HepG2 (cell line): ENCODE results near the gene TFE3. TPM values are rescaled to one million over a fixed set of nuclear protein-coding genes. Genes with fewer than 3 reads are reported as not detected.

ENCODE experiments used
- HDAC2 ChIP-seq: sonication (generic); formaldehyde crosslinking; IDR thresholded peaks from 2 replicates; pipeline ENCODE4 v1.4.0; 2020; ENCODE audit warnings: missing genetic modification reagents
- HMGXB3 ChIP-seq: sonication (generic); formaldehyde crosslinking; IDR thresholded peaks from 2 replicates; pipeline ENCODE4 v1.4.0; 2020; ENCODE audit warnings: missing genetic modification reagents, borderline replicate concordance
- MATR3 ChIP-seq: sonication (generic); formaldehyde crosslinking; IDR thresholded peaks from 2 replicates; pipeline ENCODE4 v1.4.0; 2020; ENCODE audit warnings: missing genetic modification reagents
- ZNF501 ChIP-seq: sonication (generic); formaldehyde crosslinking; IDR thresholded peaks from 2 replicates; pipeline ENCODE4 v1.5.1; 2020; ENCODE audit warnings: mild to moderate bottlenecking, moderate library complexity, missing genetic modification reagents
- polyA plus RNA-seq, 8 experiments: library from polyadenylated mRNA; depleted of rRNA in 3 of 8; stranded (reverse) in 7 of 8; unstranded in 1 of 8; fragments of >200 nt; fragmentation: Illumina TruSeq in 4 of 8; extraction: Trizol in 4 of 8; gene quantifications; 2 replicates each; pipeline versions ENCODE4 v1.2.1 to v1.2.3, GENCODE V29; 2011 to 2016; ENCODE audit warnings: low read depth in 4 of 8, missing spikeins in 1 of 8, mixed read lengths in 1 of 8; ENCODE audit not compliant: insufficient read depth in 1 of 8
- total RNA-seq, 5 experiments: library from RNA; depleted of rRNA; stranded (reverse); fragments of >200 nt; fragmentation: Illumina TruSeq; extraction: Trizol; gene quantifications; 2 replicates each; pipeline ENCODE4 v1.2.3, GENCODE V29; 2016; ENCODE audit warnings: low read depth in 1 of 5
- TF ChIP-seq, protein P1 (sequence below): sonication (generic); formaldehyde crosslinking; IDR thresholded peaks from 2 replicates; pipeline ENCODE4 v1.5.1; 2020; ENCODE audit warnings: mild to moderate bottlenecking, missing genetic modification reagents, moderate library complexity

The TFE3 gene
- total and polyA plus RNA-seq, 2 of the 13 experiments (the other 11 are each of a cell fraction or from before 2014, with no cell fraction given): 8.3 to 12.3 TPM

DNA sequence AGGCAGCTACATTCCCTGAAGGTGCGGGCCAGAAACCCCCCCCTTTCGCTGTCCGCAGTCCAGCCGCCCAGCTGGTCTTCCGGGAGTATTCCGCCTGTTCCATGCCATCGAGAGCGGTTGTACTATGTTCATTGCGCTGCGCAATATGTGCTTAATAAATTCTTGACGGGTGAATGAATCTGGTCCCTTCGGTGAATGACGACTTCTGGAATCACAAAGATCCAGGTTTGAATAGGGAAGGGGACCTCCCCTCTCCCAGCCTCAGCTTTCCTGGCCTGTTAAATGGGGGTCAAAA, 777 bp upstream of the TFE3 start (continued):
- peak; percentile 13 for TF ChIP-seq HDAC2 (CRISPR knock-in tag)
- TF ChIP-seq MATR3 (CRISPR knock-in tag): no peak
- TF ChIP-seq, protein P1, sequence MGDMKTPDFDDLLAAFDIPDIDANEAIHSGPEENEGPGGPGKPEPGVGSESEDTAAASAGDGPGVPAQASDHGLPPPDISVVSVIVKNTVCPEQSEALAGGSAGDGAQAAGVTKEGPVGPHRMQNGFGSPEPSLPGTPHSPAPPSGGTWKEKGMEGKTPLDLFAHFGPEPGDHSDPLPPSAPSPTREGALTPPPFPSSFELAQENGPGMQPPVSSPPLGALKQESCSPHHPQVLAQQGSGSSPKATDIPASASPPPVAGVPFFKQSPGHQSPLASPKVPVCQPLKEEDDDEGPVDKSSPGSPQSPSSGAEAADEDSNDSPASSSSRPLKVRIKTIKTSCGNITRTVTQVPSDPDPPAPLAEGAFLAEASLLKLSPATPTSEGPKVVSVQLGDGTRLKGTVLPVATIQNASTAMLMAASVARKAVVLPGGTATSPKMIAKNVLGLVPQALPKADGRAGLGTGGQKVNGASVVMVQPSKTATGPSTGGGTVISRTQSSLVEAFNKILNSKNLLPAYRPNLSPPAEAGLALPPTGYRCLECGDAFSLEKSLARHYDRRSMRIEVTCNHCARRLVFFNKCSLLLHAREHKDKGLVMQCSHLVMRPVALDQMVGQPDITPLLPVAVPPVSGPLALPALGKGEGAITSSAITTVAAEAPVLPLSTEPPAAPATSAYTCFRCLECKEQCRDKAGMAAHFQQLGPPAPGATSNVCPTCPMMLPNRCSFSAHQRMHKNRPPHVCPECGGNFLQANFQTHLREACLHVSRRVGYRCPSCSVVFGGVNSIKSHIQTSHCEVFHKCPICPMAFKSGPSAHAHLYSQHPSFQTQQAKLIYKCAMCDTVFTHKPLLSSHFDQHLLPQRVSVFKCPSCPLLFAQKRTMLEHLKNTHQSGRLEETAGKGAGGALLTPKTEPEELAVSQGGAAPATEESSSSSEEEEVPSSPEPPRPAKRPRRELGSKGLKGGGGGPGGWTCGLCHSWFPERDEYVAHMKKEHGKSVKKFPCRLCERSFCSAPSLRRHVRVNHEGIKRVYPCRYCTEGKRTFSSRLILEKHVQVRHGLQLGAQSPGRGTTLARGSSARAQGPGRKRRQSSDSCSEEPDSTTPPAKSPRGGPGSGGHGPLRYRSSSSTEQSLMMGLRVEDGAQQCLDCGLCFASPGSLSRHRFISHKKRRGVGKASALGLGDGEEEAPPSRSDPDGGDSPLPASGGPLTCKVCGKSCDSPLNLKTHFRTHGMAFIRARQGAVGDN (CRISPR knock-in tag): peak; percentile 6; the same call in 1 of the 2 replicates
- TF ChIP-seq HMGXB3: no peak
- 0 out of 2 replicates have a peak, but pooled peaks have one; percentile 44 for TF ChIP-seq ZNF501 (CRISPR knock-in tag)
- TF ChIP-seq, all 625 proteins: peak for 16
